Lung microvascular endothelial cell (primary cell): ENCODE data around the gene GPR108. TPM values are rescaled to one million over a fixed set of nuclear protein-coding genes. Genes with fewer than 3 reads are reported as not detected.
"Not testable (repeated sequence)": the region's sequence is repeated elsewhere in the genome, so short reads cannot be mapped to it uniquely, and the experiment has no call there.

Experiments
- DNase-seq, 2 donors: peaks; one replicate each; pipeline versions ENCODE4 v3.0.0 to v3.0.0-alpha.2; 2010; ENCODE audit warnings: low read depth in 2 of 2
- total RNA-seq: library from RNA; depleted of rRNA; stranded (reverse); fragments of >200 nt; gene quantifications from 2 replicates; pipeline ENCODE4 v1.2.1, GENCODE V29; 2014

The GPR108 gene
- total RNA-seq, 1 donor from 2014 or later: 58.3 TPM

- peak; percentile 14 to 26 for DNase-seq
Observed at GRCh38 chr19:6761053-6761676, 23.8 kb upstream of the GPR108 start.

GRCh38 chr19:6760606-6761005, 23.2 kb upstream of the GPR108 start:
- no peak for DNase-seq

DNA sequence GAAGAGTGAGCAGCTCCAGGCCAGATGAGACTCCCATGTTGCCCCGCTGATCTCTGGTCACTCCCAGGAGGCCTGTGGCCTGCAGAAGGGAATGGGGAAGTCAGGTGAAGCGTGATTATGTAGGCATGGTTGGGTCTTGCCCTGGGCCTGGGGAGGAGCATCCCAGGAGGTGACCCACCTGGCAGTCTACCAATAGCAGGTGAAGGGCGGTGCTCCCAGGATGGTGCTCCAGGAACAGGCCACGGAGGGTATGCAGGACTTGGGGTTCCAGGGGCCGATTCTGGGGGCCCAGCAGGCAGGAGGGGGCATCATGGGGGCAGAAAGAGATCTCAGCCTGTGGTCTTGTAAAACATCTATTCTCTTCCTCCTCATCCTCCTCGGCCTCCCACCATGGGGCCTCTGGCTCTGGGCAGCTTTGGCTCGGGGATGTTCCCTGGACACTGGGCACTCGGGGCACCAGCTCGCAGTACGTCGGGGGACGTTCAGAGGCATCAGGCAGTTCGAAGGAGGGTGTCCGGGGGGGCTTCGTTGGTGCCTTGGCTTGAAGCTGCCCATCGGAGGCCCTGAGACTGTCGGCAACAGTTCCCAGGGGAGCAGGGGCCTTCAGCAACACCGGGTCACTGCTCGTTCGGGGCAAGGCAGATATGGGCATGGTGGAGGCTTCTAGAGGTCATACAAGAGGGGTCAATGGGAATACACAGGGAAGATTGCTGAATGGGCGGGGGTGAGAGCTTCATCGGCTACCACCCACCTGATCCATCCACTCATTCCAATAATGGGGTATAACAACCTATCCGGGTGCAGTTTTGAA, 17.5 kb upstream of the GPR108 start:
- no peak for DNase-seq

DNA sequence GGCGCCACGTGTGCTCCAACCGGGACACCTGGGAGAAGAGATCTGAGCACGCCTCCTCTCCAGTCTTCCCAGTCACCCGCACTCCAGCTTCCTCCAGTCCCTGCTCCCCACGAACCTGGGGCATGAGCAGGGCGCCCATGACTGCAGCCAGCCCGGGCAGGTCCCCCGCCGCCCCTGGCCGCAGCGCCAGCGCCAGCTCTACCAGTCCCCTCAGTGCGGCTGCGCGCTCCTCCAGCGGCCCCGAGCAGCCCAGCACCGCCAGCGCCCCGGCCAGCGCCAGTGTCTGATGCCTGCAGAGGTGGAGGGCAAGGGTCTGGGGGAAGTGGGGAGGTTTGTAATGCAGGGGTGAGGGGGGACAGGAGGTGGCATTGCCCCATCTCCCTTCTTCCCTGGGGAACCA, 16.8 kb upstream of the GPR108 start:
- DNase-seq: no peak

- peak; percentile 75 to 82 for DNase-seq
Observed at GRCh38 chr19:6753178-6754031, 16.0 kb upstream of the GPR108 start.

DNA sequence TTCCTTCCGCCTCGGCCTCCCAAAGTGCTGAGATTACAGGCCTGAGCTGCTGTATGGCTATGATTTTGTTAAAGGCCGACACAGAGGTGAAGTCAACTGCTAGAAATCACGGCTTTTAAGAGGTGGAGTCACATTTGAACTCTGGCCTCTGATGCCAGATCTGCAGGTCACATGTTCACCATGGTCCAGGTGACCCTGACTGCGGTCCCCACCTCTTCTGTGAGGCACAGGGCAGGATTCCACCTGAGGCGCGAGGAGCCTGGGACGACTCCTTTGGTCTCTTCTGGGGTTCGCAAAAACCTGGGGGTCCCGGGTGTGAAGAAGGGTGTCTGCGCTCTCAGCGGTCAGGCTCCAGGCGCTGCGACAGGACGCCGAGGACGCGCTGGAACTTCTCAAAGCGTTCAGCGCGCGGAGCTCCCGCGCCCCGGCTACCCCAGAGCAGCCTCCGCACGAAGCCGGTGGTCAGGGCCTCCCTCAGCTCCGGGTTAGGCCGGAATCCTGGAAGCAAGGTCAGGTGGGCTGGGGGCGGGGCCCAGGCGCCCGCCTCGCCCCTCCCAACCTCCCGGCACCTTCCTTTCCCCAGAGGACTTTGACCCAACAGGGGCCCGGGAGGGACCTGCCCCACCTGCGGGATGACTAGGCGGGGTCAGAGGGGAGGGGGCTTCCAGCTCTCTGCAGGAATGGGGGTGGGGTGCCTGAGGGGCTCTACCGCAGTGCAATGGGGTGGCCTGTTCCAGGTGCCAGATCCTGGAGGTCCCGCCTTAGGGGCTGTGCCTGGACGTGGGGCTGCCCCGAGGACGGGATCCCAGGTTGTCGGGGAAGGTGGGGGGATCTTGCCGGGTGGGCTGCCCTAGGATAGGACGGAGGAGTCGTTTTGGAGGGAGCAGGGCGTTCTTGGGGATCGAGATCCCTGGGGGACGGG, 15.1 kb upstream of the GPR108 start:
- DNase-seq: no peak

GRCh38 chr19:6751189-6751588, 13.8 kb upstream of the GPR108 start:
- no peak for DNase-seq

DNA sequence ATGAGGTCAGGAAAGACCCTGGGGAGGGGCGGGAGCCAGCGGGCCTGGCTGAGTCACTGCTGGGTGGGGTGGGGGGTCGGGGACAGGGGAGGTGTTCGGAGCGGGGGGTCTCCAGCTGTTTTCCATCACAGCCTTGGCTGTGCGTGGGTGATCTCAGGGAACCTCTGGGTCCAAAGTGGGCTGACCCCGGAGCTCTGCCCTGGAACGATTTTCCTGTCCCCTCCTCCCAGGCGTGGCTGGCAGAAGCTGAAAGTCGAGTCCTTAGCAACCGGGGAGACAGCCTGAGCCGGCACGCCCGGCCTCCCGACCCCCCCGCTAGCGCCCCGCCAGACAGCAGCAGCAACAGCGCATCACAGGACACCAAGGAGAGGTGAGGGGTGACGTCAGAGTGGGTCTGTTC, 12.7 kb upstream of the GPR108 start:
- DNase-seq: no peak

- DNase-seq: not testable (repeated sequence)
Observed at GRCh38 chr19:6748543-6748942, 11.2 kb upstream of the GPR108 start.

GRCh38 chr19:6745965-6746364, 8.6 kb upstream of the GPR108 start:
- no peak for DNase-seq

- peak; percentile 66 to 87 for DNase-seq
Observed at GRCh38 chr19:6744381-6745301, 7.3 kb upstream of the GPR108 start.

DNA sequence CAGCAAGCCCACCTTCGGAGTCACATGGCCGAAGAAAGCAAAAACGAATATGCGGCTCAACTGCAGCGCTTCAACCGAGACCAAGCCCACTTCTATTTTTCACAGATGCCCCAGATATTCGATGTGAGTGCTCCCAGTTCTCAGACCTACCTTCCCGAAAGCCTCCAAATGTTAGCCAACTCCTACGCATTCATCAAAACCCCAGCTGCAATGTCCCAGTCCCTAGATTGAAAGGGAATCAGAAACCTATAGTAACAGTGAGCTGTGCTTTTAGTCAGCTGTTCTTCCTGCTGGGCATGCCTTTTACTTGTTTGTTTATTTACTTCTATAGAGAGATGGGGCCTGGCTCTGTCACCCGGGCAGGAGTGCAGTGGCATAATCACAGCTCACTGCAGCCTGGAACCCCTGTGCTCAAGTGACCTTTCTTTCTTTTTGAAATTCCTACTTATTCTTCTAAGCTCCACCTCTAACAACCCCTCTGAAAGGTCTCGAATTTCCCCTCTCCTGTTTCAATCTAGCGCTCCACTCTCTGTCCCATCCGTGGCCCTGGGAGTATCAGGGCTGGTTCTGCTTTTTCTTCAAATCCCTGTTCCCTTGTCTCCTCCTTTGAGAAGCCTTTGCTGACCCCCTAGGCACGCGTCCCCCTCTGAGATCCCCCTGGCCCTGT, 6.5 kb upstream of the GPR108 start:
- DNase-seq: no peak

GRCh38 chr19:6743066-6743465, 5.7 kb upstream of the GPR108 start:
- DNase-seq: no peak

DNA sequence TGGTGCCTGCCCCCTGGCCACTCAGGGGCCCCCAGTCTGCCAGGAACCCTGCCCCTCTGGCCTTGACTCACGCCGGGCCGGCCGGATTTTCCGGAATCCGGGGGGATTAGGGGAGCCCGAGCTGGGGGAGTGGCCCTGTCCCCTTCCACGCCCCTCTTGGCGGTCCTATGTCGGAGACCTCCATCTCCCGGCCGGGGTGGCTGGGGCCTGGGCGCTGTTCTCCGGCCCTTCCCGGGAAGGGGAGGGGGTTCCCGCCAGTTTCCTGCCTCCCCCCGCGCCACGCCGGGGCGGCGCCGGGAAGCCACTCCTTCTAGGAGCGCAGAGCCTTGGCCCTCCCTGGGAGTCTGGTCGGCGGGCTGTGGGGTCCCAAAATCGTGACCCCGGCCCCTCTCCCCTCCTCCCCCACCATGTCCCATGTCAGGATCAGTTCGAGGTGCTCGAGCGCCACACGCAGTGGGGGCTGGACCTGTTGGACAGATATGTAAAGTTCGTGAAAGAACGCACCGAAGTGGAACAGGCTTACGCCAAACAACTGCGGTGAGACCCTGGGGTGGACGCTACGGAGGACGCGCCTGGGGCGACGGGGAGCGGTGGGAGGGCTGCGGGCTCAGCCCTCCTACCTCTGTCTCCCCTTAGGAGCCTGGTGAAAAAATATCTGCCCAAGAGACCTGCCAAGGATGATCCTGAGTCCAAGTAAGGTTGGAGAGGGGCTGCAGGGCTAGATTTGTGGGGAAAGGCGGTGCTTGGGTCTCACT, 3.4 kb upstream of the GPR108 start:
- peak; percentile 37 to 59 for DNase-seq

- DNase-seq: peak; percentile 27
Observed at GRCh38 chr19:6739883-6740588, 2.7 kb upstream of the GPR108 start.

DNA sequence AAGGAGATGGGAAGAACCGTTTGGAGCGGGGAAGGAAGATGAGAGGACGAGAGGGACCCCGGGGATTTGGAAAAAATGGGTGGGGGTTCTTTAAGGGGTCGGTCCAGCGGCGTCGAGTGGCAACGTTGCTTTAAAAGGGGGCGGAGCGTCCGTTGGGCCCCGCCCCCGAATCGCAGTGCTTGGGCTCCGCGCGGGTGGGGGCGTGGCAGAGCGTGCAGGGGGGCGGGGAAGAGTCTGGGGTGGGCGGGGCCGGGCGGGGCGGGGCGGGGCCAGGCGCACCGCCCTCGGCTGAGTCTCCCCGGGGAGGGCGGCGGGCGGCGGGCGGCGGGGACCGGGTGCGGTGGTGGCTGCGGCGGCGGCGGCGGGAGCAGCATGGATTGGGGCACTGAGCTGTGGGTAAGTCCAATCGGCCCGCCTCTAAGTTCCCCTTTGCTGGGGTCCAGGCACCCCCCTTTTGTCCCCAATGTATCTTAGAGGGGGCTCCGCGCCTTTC, 2.1 kb upstream of the GPR108 start, which contains the start of gene TRIP10:
Gene TRIP10, plus strand, starts transcription at position 291 of the 493 bp plus-strand sequence. Its CDS starts 82 bp downstream, at position 373.
- peak; percentile 85 to 90 for DNase-seq

- peak; percentile 22 to 29 for DNase-seq
Observed at GRCh38 chr19:6738787-6739389, 1.5 kb upstream of the GPR108 start.
